ENCODE measurements around the gene DLK2. TPM values are rescaled to one million over a fixed set of nuclear protein-coding genes. Genes with fewer than 3 reads are reported as not detected.
"Not testable (repeated sequence)": the region's sequence is repeated elsewhere in the genome, so short reads cannot be mapped to it uniquely, and the experiment has no call there.

The DLK2 gene
- total RNA-seq, 4 donors from 2014 or later: 0.20 TPM; not detected in 3

DNA sequence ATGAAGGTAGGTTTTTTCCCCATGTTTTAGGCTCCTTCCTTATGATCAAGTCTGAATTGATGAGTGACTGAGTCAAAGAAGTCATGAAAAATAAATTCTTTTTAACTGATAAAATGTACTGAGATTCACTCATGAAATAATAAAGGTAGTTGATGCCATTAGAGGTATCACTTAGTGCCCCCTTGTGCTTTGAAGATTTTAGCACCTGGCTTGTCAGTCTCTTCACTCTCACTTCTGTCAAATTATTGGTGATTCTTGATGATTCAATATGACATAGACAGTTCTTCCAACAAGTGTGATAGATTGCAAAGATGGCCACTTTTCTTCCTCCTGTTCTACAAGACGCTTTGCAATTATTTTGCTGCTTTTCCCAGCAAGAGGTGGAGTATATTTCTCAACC lies 4.2 kb upstream of the DLK2 start:
- in situ Hi-C loops (cut with MboI; ENCODE audit: low sequenced_read_pairs in 4 of 4): loop anchor here in 2 of 4 donors (10.0 kb wide), 1 partner anchor 45 kb away; no protein-coding TSS in a partner anchor
- no peak for ATAC-seq
- intact Hi-C loops (cut with DNase I; ENCODE audit: low total_unique reads): no loop called here
- TF ChIP-seq, protein P1, sequence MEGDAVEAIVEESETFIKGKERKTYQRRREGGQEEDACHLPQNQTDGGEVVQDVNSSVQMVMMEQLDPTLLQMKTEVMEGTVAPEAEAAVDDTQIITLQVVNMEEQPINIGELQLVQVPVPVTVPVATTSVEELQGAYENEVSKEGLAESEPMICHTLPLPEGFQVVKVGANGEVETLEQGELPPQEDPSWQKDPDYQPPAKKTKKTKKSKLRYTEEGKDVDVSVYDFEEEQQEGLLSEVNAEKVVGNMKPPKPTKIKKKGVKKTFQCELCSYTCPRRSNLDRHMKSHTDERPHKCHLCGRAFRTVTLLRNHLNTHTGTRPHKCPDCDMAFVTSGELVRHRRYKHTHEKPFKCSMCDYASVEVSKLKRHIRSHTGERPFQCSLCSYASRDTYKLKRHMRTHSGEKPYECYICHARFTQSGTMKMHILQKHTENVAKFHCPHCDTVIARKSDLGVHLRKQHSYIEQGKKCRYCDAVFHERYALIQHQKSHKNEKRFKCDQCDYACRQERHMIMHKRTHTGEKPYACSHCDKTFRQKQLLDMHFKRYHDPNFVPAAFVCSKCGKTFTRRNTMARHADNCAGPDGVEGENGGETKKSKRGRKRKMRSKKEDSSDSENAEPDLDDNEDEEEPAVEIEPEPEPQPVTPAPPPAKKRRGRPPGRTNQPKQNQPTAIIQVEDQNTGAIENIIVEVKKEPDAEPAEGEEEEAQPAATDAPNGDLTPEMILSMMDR (IDR thresholded peaks at IDR 0.05 in 4 of 5, conservative IDR thresholded peaks at IDR 0.05 in 1 of 5): no peak
- no peak for TF ChIP-seq POLR2A (IDR thresholded peaks at IDR 0.05)
- no peak for DNase-seq
- Histone ChIP-seq H3K27me3 (peaks cover 28 to 55% (median 34%) of the 10 kb centered on the region in 3 donors), H3K4me3 (no peak overlapping the region), H3K36me3 (no peaks in the 10 kb centered on the region), H3K27ac (no peak overlapping the region), H3K4me1 (peaks cover 3 to 6% of the 10 kb centered on the region in 2 donors), H3K9me3 (no peaks in the 10 kb centered on the region)

DNA sequence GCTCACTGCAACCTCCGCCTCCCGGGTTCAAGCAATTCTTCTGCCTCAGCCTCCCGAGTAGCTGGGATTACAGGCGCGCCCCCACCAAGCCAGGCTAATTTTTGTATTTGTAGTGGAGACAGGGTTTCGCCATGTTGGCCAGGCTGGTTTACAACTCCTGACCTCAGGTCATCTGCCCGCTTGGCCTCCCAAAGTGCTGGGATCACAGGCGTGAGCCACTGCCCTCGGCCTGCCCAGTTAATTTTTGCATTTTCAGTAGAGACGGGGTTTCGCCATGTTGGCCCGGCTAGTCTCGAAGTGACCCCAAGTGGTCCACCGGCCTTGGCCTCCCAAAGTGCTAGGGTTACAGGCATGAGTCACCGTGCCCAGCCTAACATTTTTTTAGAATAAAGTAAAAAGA lies 2.8 kb upstream of the DLK2 start:
- H3K4me1 ChIP-seq; H3K27ac ChIP-seq; H3K4me3 ChIP-seq; DNase-seq; intact Hi-C loops (cut with DNase I; ENCODE audit: low total_unique reads); H3K9me3 ChIP-seq; H3K36me3 ChIP-seq; ATAC-seq: not testable (repeated sequence)
- in situ Hi-C loops (cut with MboI; ENCODE audit: low sequenced_read_pairs in 4 of 4): loop anchor here in 2 of 4 donors (10.0 kb wide), 1 partner anchor 47 kb away; no protein-coding TSS in a partner anchor
- peaks cover 28 to 55% (median 34%) of the 10 kb centered on the region in 3 donors for H3K27me3 ChIP-seq

DNA sequence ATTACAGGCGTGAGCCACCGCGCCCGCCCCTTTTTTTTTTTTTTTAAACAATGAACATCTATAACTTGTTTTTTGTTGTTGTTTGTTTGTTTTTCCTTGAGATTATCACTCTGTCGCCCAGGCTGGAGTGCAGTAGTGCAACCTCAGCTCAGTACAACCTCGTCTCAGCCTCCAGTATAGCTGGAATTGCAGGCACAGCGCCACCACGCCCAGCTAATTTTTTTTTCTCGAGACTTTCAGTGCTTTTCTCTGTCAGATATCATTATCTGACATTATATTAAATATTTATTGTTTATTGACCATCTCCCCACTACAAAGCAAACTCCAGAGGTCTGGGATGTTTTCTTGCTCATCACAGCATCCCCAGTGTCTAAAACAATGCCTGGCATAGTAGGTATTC lies 2.3 kb upstream of the DLK2 start:
- no peak for ATAC-seq
- no peak for DNase-seq
- Histone ChIP-seq H3K4me3 (no peak overlapping the region), H3K9me3 (no peaks in the 10 kb centered on the region), H3K4me1 (peaks cover 3 to 7% of the 10 kb centered on the region in 2 donors), H3K27me3 (peaks cover 27 to 55% (median 34%) of the 10 kb centered on the region in 3 donors), H3K27ac (no peak overlapping the region), H3K36me3 (no peaks in the 10 kb centered on the region)
- TF ChIP-seq, protein P1 (IDR thresholded peaks at IDR 0.05 in 4 of 5, conservative IDR thresholded peaks at IDR 0.05 in 1 of 5): no peak
- TF ChIP-seq POLR2A (IDR thresholded peaks at IDR 0.05): no peak
- intact Hi-C loops (cut with DNase I; ENCODE audit: low total_unique reads): no loop called here
- in situ Hi-C loops (cut with MboI; ENCODE audit: low sequenced_read_pairs in 4 of 4): loop anchor here in 2 of 4 donors (10.0 kb wide), 1 partner anchor 47 kb away; no protein-coding TSS in a partner anchor

DNA sequence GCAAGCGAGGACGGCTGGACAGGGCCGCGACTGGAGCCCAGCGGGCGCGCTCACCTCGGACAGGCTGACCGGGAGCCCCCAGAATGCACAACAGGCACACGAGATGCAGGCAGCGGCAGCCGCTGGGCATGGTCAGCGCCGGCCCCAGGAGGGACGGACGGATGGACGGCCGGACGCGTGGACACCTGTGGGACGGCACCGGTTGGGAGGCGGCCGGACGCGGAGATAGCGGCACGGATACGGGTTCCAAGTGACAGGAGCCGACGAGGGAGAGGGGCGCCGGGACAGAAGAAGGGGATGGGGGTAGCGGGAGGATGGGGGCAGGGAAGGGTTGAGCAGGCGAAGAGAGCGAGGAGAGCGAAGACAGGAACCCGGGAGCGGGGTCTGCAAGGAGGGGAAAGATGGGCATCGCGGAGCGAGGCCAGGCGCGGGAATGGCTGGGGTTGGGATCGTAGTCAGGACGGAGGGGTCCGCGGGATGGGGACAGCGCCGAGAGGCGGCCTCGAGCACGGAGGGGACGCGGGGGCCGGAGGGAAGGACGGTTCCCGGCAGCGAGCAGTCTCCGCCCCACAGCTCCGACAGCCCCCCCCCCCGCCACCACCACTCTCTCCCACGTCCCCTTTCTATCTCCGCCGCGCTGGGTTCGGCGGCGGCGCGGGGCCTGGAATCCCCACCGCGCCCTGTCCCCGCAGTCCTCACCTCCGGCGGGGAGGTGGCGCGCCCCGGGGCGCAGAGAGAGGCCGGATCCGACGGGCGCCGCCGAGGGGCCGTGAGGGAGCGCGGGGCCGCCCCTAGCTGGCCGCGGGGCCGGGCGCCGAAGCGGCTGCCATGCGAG lies 435 bp downstream of the DLK2 start:
- H3K27ac ChIP-seq: no peak overlapping the region
- peaks cover 3 to 7% of the 10 kb centered on the region in 2 donors for H3K4me1 ChIP-seq
- DNase-seq: peak; percentile 63 to 75
- intact Hi-C loops (cut with DNase I; ENCODE audit: low total_unique reads) (loop anchor here (1.0 kb wide), 2 partner anchors 41 to 51 kb away; no protein-coding TSS in a partner anchor), in situ Hi-C loops (cut with MboI; ENCODE audit: low sequenced_read_pairs in 4 of 4) (loop anchor here in 2 of 4 donors (10.0 kb wide), 1 partner anchor 50 kb away; no protein-coding TSS in a partner anchor)
- H3K36me3 ChIP-seq: peaks cover 0 to 19% of the 10 kb centered on the region in 2 donors
- H3K4me3 ChIP-seq: peak overlapping the region; percentile 48 to 61 (median 53)
- ATAC-seq: peak; percentile 84 to 89
- peaks cover 25 to 49% (median 34%) of the 10 kb centered on the region in 3 donors for H3K27me3 ChIP-seq
- TF ChIP-seq POLR2A (IDR thresholded peaks at IDR 0.05): no peak
- TF ChIP-seq, protein P1 (IDR thresholded peaks at IDR 0.05 in 4 of 5, conservative IDR thresholded peaks at IDR 0.05 in 1 of 5): peak in 2 of 5 experiments; percentile 7 to 14
- no peaks in the 10 kb centered on the region for H3K9me3 ChIP-seq

DNA sequence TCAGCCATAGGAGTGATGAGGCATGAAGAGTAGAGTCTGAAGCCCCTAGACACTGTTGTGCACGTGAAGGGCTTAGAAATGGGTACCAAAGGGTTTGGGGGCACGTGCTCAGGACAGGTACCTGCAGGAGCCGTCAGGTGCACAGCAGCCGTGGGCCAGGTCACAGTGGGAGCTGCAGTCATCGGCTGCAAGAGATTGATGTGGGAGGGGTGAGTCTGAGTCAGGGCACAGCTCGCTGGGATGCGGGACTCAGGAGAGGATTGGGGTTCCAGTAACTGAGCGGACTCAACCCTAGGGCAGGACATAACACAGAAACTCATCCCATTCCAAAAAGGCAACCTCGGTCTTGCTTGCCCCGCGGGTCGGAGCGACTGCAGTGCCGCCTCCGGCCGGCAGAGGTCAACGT lies 1.1 kb downstream of the DLK2 start:
- Histone ChIP-seq H3K4me3 (peak overlapping the region; percentile 48 to 61 (median 53)), H3K4me1 (peaks cover 3 to 7% of the 10 kb centered on the region in 2 donors), H3K27me3 (peaks cover 25 to 43% (median 34%) of the 10 kb centered on the region in 3 donors), H3K36me3 (peaks cover 0 to 26% of the 10 kb centered on the region in 2 donors), H3K9me3 (no peaks in the 10 kb centered on the region), H3K27ac (no peak overlapping the region)
- in situ Hi-C loops (cut with MboI; ENCODE audit: low sequenced_read_pairs in 4 of 4) (loop anchor here in 2 of 4 donors (10.0 kb wide), 1 partner anchor 51 kb away; no protein-coding TSS in a partner anchor), intact Hi-C loops (cut with DNase I; ENCODE audit: low total_unique reads) (loop anchor here (1.0 kb wide), 2 partner anchors 42 to 52 kb away; no protein-coding TSS in a partner anchor)
- no peak for DNase-seq
- peak; percentile 5 to 6 for ATAC-seq
- TF ChIP-seq, protein P1 (IDR thresholded peaks at IDR 0.05 in 4 of 5, conservative IDR thresholded peaks at IDR 0.05 in 1 of 5): peak; percentile 90 to 99 (median 97)
- no peak for TF ChIP-seq POLR2A (IDR thresholded peaks at IDR 0.05)
